HEK293 (cell line): ENCODE measurements around the gene TANGO6.

Experiments
- CTCF ChIA-PET: fragments of 350-600 bp; formaldehyde crosslinking; extraction: SDS; loops from one replicate; lab custom pipeline; 2021; ENCODE audit warnings: antibody characterized with exemption; lab: Yijun Ruan, JAX
- POLR2A ChIA-PET: fragments of 300-600 bp; formaldehyde crosslinking; extraction: SDS; loops from one replicate; lab custom pipeline; 2020; ENCODE audit warnings: antibody characterized with exemption, inconsistent platforms; lab: Yijun Ruan, JAX
- H3K27ac ChIP-seq: fragments of 200-500 bp; sonication (Bioruptor generic); 2 replicates; pipeline ENCODE4 v1.5.1; 2014; ENCODE audit warnings: low read depth, low read length, control low read depth, inconsistent platforms; ENCODE audit errors: extremely low read depth
- H3K36me3 ChIP-seq, 2 experiments: fragments of 200-500 bp in 1 of 2; sonication (Bioruptor generic) in 1 of 2; 1 replicate in 1 of 2; 2 replicates in 1 of 2; pipeline ENCODE4 v1.5.1; 2014 to 2017; ENCODE audit warnings: inconsistent platforms in 2 of 2, low read length in 2 of 2; ENCODE audit not compliant: control insufficient read depth in 2 of 2, insufficient read depth in 1 of 2
- H3K4me1 ChIP-seq: fragments of 200-500 bp; sonication (Bioruptor generic); 2 replicates; pipeline ENCODE4 v1.5.1; 2014; ENCODE audit warnings: mild to moderate bottlenecking, low read length, inconsistent platforms; ENCODE audit not compliant: control insufficient read depth, insufficient read depth
- H3K4me3 ChIP-seq: 2 replicates; pipeline ENCODE4 v1.5.1; 2011; ENCODE audit warnings: low read depth, mild to moderate bottlenecking, control low read depth, low read length, moderate library complexity
- H3K9me3 ChIP-seq: fragments of 200-500 bp; sonication (Bioruptor generic); 2 replicates; pipeline ENCODE4 v1.5.1; 2014; ENCODE audit warnings: low read depth, low read length, inconsistent platforms; ENCODE audit not compliant: control insufficient read depth, insufficient read depth
- EGR2 ChIP-seq: fragments of 450-650 bp; formaldehyde crosslinking; IDR thresholded peaks from 2 replicates; pipeline ENCODE4 v1.5.1; 2016; ENCODE audit warnings: low read depth, missing biosample characterization, missing genetic modification characterization
- GLI4 ChIP-seq: fragments of 450-650 bp; formaldehyde crosslinking; IDR thresholded peaks from 2 replicates; pipeline ENCODE4 v1.5.1; 2016; ENCODE audit warnings: missing biosample characterization, missing genetic modification characterization
- KLF10 ChIP-seq: fragments of 450-650 bp; IDR thresholded peaks from 2 replicates; pipeline ENCODE4 v1.5.1; 2018; ENCODE audit warnings: missing biosample characterization, mild to moderate bottlenecking, missing genetic modification characterization
- KLF9 ChIP-seq: fragments of 450-650 bp; formaldehyde crosslinking; IDR thresholded peaks from 2 replicates; pipeline ENCODE4 v1.5.1; 2016; ENCODE audit warnings: missing biosample characterization, missing genetic modification characterization, low read depth
- ZNF112 ChIP-seq: fragments of 450-650 bp; formaldehyde crosslinking; IDR thresholded peaks from 2 replicates; pipeline ENCODE4 v1.5.0; 2017; ENCODE audit warnings: missing biosample characterization, missing genetic modification characterization
- ZNF146 ChIP-seq: fragments of 450-650 bp; formaldehyde crosslinking; IDR thresholded peaks from 2 replicates; pipeline ENCODE4 v1.5.1; 2016; ENCODE audit warnings: missing biosample characterization, missing genetic modification characterization
- ZNF202 ChIP-seq: fragments of 450-650 bp; formaldehyde crosslinking; IDR thresholded peaks from 2 replicates; pipeline ENCODE4 v1.5.1; 2016; ENCODE audit warnings: missing biosample characterization, missing genetic modification characterization, borderline replicate concordance
- ZNF366 ChIP-seq: fragments of 450-650 bp; formaldehyde crosslinking; conservative IDR thresholded peaks from 2 replicates; pipeline ENCODE4 v1.5.1; 2016; ENCODE audit warnings: missing biosample characterization, missing genetic modification characterization
- ZNF473 ChIP-seq: fragments of 450-650 bp; formaldehyde crosslinking; IDR thresholded peaks from 2 replicates; pipeline ENCODE4 v1.5.1; 2017; ENCODE audit warnings: missing biosample characterization, missing genetic modification characterization
- ZNF529 ChIP-seq: fragments of 450-650 bp; formaldehyde crosslinking; IDR thresholded peaks from 2 replicates; pipeline ENCODE4 v1.5.1; 2017; ENCODE audit warnings: missing genetic modification characterization, missing biosample characterization; ENCODE audit not compliant: insufficient replicate concordance
- ZNF548 ChIP-seq: fragments of 450-650 bp; formaldehyde crosslinking; IDR thresholded peaks from 2 replicates; pipeline ENCODE4 v1.5.1; 2016; ENCODE audit warnings: missing biosample characterization, missing genetic modification characterization
- ZNF621 ChIP-seq: fragments of 450-650 bp; formaldehyde crosslinking; IDR thresholded peaks from 2 replicates; pipeline ENCODE4 v1.5.1; 2017; ENCODE audit warnings: missing biosample characterization, missing genetic modification characterization
- ZNF626 ChIP-seq: fragments of 450-650 bp; sonication (Bioruptor Pico); formaldehyde crosslinking; IDR thresholded peaks from 2 replicates; pipeline ENCODE4 v1.5.1; 2018; ENCODE audit warnings: missing biosample characterization, missing genetic modification characterization, inconsistent platforms
- ZNF777 ChIP-seq: fragments of 450-650 bp; formaldehyde crosslinking; IDR thresholded peaks from 2 replicates; pipeline ENCODE4 v1.5.1; 2017; ENCODE audit warnings: missing biosample characterization, missing genetic modification characterization, borderline replicate concordance
- ZNF837 ChIP-seq: fragments of 450-650 bp; formaldehyde crosslinking; IDR thresholded peaks from 2 replicates; pipeline ENCODE4 v1.5.1; 2016; ENCODE audit warnings: missing biosample characterization, missing genetic modification characterization
- TF ChIP-seq, protein P1 (sequence below): fragments of 450-650 bp; formaldehyde crosslinking; IDR thresholded peaks from 2 replicates; pipeline ENCODE4 v1.5.1; 2016; ENCODE audit warnings: missing biosample characterization, missing genetic modification characterization
- TF ChIP-seq, protein P2 (sequence below): fragments of 450-650 bp; formaldehyde crosslinking; IDR thresholded peaks from 2 replicates; pipeline ENCODE4 v1.5.1; 2016; ENCODE audit warnings: missing biosample characterization, missing genetic modification characterization
- TF ChIP-seq, protein P3 (sequence below): fragments of 450-650 bp; formaldehyde crosslinking; IDR thresholded peaks from 2 replicates; pipeline ENCODE4 v1.5.1; 2016; ENCODE audit warnings: missing biosample characterization, missing genetic modification characterization
- TF ChIP-seq, protein P4 (sequence below): fragments of 450-650 bp; formaldehyde crosslinking; IDR thresholded peaks from 2 replicates; pipeline ENCODE4 v1.5.1; 2016; ENCODE audit warnings: missing biosample characterization, missing genetic modification characterization
- TF ChIP-seq, protein P5 (sequence below): fragments of 450-650 bp; formaldehyde crosslinking; IDR thresholded peaks from 2 replicates; pipeline ENCODE4 v1.5.1; 2016; ENCODE audit warnings: missing biosample characterization, missing genetic modification characterization

Gene TANGO6

DNA sequence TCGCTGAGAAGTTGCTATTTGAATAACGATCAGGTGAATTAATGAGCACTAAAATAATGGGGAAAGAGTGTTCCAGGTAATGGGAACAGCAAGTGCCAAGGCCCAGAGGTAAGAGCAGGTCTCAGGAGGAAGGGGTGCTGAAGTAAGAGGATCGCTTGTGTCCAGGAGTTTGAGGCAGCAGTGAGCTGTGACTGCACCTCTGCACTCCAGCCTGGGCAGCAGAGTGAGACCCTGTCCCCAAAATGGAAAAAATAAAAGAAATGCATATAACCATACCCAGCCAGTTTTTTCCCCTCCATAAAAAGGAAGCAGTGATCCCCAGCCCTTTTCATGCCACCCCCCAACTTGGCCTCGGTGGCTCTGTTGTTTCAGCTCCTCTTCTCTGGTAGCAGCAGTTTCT is 245.4 kb downstream of the TANGO6 start:
- POLR2A ChIA-PET, result no interaction called here
- no peaks in the 10 kb centered on the region; a peak in 1 of 3 replicates for H3K36me3 ChIP-seq
- peaks cover 3% of the 10 kb centered on the region; the same call in 1 of the 2 replicates for H3K4me1 ChIP-seq
- CTCF ChIA-PET, result interaction anchor here (0.6 kb wide), 1 partner anchor 187 kb away, joined by 4 read pairs; no protein-coding TSS in a partner anchor
- no peak overlapping the region for H3K4me3 ChIP-seq
- TF ChIP-seq ZNF112 (tag by site-specific recombination) (no peak), GLI4 (no peak), ZNF146 (tag by site-specific recombination) (no peak), ZNF548 (no peak), ZNF621 (tag by site-specific recombination) (no peak), EGR2 (tag by site-specific recombination) (no peak)
- TF ChIP-seq, protein P1, sequence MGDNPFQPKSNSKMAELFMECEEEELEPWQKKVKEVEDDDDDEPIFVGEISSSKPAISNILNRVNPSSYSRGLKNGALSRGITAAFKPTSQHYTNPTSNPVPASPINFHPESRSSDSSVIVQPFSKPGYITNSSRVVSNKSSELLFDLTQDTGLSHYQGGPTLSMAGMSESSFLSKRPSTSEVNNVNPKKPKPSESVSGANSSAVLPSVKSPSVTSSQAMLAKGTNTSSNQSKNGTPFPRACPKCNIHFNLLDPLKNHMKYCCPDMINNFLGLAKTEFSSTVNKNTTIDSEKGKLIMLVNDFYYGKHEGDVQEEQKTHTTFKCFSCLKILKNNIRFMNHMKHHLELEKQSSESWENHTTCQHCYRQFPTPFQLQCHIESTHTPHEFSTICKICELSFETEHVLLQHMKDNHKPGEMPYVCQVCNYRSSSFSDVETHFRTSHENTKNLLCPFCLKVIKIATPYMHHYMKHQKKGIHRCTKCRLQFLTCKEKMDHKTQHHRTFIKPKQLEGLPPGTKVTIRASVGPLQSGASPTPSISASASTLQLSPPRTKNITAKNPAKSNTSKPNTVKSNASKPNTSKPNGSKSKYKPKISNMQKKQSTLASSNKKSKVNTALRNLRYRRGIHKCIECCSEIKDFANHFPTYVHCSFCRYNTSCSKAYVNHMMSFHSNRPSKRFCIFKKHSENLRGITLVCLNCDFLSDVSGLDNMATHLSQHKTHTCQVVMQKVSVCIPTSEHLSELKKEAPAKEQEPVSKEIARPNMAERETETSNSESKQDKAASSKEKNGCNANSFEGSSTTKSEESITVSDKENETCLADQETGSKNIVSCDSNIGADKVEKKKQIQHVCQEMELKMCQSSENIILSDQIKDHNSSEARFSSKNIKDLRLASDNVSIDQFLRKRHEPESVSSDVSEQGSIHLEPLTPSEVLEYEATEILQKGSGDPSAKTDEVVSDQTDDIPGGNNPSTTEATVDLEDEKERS (tag by site-specific recombination), result no peak
- TF ChIP-seq, protein P2, sequence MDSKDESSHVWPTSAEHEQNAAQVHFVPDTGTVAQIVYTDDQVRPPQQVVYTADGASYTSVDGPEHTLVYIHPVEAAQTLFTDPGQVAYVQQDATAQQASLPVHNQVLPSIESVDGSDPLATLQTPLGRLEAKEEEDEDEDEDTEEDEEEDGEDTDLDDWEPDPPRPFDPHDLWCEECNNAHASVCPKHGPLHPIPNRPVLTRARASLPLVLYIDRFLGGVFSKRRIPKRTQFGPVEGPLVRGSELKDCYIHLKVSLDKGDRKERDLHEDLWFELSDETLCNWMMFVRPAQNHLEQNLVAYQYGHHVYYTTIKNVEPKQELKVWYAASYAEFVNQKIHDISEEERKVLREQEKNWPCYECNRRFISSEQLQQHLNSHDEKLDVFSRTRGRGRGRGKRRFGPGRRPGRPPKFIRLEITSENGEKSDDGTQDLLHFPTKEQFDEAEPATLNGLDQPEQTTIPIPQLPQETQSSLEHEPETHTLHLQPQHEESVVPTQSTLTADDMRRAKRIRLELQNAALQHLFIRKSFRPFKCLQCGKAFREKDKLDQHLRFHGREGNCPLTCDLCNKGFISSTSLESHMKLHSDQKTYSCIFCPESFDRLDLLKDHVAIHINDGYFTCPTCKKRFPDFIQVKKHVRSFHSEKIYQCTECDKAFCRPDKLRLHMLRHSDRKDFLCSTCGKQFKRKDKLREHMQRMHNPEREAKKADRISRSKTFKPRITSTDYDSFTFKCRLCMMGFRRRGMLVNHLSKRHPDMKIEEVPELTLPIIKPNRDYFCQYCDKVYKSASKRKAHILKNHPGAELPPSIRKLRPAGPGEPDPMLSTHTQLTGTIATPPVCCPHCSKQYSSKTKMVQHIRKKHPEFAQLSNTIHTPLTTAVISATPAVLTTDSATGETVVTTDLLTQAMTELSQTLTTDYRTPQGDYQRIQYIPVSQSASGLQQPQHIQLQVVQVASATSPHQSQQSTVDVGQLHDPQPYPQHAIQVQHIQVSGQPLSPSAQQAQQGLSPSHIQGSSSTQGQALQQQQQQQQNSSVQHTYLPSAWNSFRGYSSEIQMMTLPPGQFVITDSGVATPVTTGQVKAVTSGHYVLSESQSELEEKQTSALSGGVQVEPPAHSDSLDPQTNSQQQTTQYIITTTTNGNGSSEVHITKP, result no peak
- H3K27ac ChIP-seq, result no peak overlapping the region
- no peaks in the 10 kb centered on the region for H3K9me3 ChIP-seq

DNA sequence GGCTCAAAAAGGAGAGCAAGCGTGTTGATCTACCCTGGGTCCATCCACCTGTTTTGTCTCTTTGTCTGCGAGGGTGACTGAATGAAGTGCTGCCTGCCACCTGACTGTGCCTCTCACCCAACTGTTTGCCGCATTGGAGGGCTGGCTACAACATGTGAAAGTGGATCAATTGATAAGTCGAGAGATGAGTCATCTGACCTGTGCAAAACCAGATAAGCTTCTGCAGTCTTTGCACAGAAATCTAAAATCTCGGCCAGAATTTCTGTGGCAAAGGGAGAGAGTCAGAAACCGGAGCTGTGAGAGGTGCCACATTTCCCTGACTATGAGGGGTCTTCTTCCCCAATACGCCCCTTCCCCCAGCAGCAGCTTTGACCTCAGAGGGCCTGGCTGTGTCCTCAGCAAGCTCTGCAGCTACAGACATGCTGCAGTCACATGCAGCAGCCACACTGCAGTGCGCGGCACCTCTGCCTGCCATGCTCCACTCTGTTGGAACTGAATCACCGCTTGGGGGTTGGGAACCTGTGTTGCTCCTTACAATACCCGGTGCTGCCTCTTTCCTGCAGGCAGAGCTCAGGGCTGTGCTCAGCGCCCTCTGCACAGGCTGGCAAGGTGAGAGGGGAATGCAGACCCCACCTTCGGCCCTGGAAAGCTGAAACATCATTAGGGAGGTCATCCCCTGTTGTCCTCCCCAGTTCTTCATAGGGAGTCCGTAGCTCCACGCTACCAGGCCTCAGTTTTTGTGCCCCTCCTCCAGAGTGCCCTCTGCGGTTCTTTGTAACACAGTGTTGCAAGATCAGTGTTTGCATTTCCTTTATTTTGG is 246.0 kb downstream of the TANGO6 start:
- Histone ChIP-seq H3K4me1 (peaks cover 3% of the 10 kb centered on the region; the same call in 1 of the 2 replicates), H3K36me3 (no peaks in the 10 kb centered on the region; a peak in 1 of 3 replicates), H3K27ac (no peak overlapping the region), H3K9me3 (no peaks in the 10 kb centered on the region), H3K4me3 (no peak overlapping the region)
- ChIA-PET POLR2A (no interaction called here), CTCF (interaction anchor here (0.8 to 1.1 kb wide), 3 partner anchors 24 to 62 kb away, joined by 4 read pairs; no protein-coding TSS in a partner anchor)
- TF ChIP-seq ZNF837, result no peak
- no peak for TF ChIP-seq ZNF529 (tag by site-specific recombination)
- TF ChIP-seq, protein P3, sequence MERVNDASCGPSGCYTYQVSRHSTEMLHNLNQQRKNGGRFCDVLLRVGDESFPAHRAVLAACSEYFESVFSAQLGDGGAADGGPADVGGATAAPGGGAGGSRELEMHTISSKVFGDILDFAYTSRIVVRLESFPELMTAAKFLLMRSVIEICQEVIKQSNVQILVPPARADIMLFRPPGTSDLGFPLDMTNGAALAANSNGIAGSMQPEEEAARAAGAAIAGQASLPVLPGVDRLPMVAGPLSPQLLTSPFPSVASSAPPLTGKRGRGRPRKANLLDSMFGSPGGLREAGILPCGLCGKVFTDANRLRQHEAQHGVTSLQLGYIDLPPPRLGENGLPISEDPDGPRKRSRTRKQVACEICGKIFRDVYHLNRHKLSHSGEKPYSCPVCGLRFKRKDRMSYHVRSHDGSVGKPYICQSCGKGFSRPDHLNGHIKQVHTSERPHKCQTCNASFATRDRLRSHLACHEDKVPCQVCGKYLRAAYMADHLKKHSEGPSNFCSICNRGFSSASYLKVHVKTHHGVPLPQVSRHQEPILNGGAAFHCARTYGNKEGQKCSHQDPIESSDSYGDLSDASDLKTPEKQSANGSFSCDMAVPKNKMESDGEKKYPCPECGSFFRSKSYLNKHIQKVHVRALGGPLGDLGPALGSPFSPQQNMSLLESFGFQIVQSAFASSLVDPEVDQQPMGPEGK (tag by site-specific recombination), result no peak
- TF ChIP-seq ZNF473 (tag by site-specific recombination), result no peak
- TF ChIP-seq, protein P4, sequence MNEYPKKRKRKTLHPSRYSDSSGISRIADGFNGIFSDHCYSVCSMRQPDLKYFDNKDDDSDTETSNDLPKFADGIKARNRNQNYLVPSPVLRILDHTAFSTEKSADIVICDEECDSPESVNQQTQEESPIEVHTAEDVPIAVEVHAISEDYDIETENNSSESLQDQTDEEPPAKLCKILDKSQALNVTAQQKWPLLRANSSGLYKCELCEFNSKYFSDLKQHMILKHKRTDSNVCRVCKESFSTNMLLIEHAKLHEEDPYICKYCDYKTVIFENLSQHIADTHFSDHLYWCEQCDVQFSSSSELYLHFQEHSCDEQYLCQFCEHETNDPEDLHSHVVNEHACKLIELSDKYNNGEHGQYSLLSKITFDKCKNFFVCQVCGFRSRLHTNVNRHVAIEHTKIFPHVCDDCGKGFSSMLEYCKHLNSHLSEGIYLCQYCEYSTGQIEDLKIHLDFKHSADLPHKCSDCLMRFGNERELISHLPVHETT (tag by site-specific recombination), result no peak
- no peak for TF ChIP-seq ZNF626 (tag by site-specific recombination)
- TF ChIP-seq ZNF777 (tag by site-specific recombination), result no peak
- TF ChIP-seq ZNF202 (tag by site-specific recombination), result no peak
- TF ChIP-seq KLF9, result no peak
- TF ChIP-seq ZNF366 (tag by site-specific recombination), result no peak
- no peak for TF ChIP-seq KLF10 (tag by site-specific recombination)
- TF ChIP-seq, protein P5, sequence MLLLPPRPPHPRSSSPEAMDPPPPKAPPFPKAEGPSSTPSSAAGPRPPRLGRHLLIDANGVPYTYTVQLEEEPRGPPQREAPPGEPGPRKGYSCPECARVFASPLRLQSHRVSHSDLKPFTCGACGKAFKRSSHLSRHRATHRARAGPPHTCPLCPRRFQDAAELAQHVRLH (tag by site-specific recombination), result no peak
